HEK293 (cell line): ENCODE measurements around the gene PARD3B.

Source experiments
- CTCF ChIA-PET: fragments of 350-600 bp; formaldehyde crosslinking; extraction: SDS; loops from one replicate; lab custom pipeline; 2021; ENCODE audit warnings: antibody characterized with exemption; lab: Yijun Ruan, JAX
- POLR2A ChIA-PET: fragments of 300-600 bp; formaldehyde crosslinking; extraction: SDS; loops from one replicate; lab custom pipeline; 2020; ENCODE audit warnings: antibody characterized with exemption, inconsistent platforms; lab: Yijun Ruan, JAX
- H3K27ac ChIP-seq: fragments of 200-500 bp; sonication (Bioruptor generic); 2 replicates; pipeline ENCODE4 v1.5.1; 2014; ENCODE audit warnings: low read depth, low read length, control low read depth, inconsistent platforms; ENCODE audit errors: extremely low read depth
- H3K36me3 ChIP-seq, 2 experiments: fragments of 200-500 bp in 1 of 2; sonication (Bioruptor generic) in 1 of 2; 1 replicate in 1 of 2; 2 replicates in 1 of 2; pipeline ENCODE4 v1.5.1; 2014 to 2017; ENCODE audit warnings: inconsistent platforms in 2 of 2, low read length in 2 of 2; ENCODE audit not compliant: control insufficient read depth in 2 of 2, insufficient read depth in 1 of 2
- H3K4me1 ChIP-seq: fragments of 200-500 bp; sonication (Bioruptor generic); 2 replicates; pipeline ENCODE4 v1.5.1; 2014; ENCODE audit warnings: mild to moderate bottlenecking, low read length, inconsistent platforms; ENCODE audit not compliant: control insufficient read depth, insufficient read depth
- H3K4me3 ChIP-seq: 2 replicates; pipeline ENCODE4 v1.5.1; 2011; ENCODE audit warnings: low read depth, mild to moderate bottlenecking, control low read depth, low read length, moderate library complexity
- H3K9me3 ChIP-seq: fragments of 200-500 bp; sonication (Bioruptor generic); 2 replicates; pipeline ENCODE4 v1.5.1; 2014; ENCODE audit warnings: low read depth, low read length, inconsistent platforms; ENCODE audit not compliant: control insufficient read depth, insufficient read depth
- BCL11A ChIP-seq: fragments of 450-650 bp; formaldehyde crosslinking; IDR thresholded peaks from 2 replicates; pipeline ENCODE4 v1.5.1; 2016; ENCODE audit warnings: low read depth, missing biosample characterization, missing genetic modification characterization
- BCL11B ChIP-seq: fragments of 450-650 bp; formaldehyde crosslinking; IDR thresholded peaks from 2 replicates; pipeline ENCODE4 v1.5.1; 2016; ENCODE audit warnings: low read depth, missing biosample characterization, missing genetic modification characterization
- KLF16 ChIP-seq: fragments of 450-650 bp; formaldehyde crosslinking; IDR thresholded peaks from 2 replicates; pipeline ENCODE4 v1.5.1; 2017; ENCODE audit warnings: missing biosample characterization, missing genetic modification characterization
- OVOL3 ChIP-seq: fragments of 450-650 bp; formaldehyde crosslinking; IDR thresholded peaks from 2 replicates; pipeline ENCODE4 v1.5.1; 2016; ENCODE audit warnings: missing biosample characterization, missing genetic modification characterization
- ZNF140 ChIP-seq: fragments of 450-650 bp; formaldehyde crosslinking; IDR thresholded peaks from 2 replicates; pipeline ENCODE4 v1.5.1; 2016; ENCODE audit warnings: missing biosample characterization, missing genetic modification characterization
- ZNF169 ChIP-seq: fragments of 450-650 bp; formaldehyde crosslinking; IDR thresholded peaks from 2 replicates; pipeline ENCODE4 v1.5.1; 2016; ENCODE audit warnings: missing biosample characterization, missing genetic modification characterization
- ZNF24 ChIP-seq: fragments of 450-650 bp; formaldehyde crosslinking; IDR thresholded peaks from 2 replicates; pipeline ENCODE4 v1.5.1; 2016; ENCODE audit warnings: missing biosample characterization, missing genetic modification characterization
- ZNF302 ChIP-seq: fragments of 450-650 bp; formaldehyde crosslinking; IDR thresholded peaks from 2 replicates; pipeline ENCODE4 v1.5.1; 2016; ENCODE audit warnings: missing biosample characterization, missing genetic modification characterization, low read depth
- ZNF501 ChIP-seq: fragments of 450-650 bp; formaldehyde crosslinking; IDR thresholded peaks from 2 replicates; pipeline ENCODE4 v1.5.1; 2016; ENCODE audit warnings: missing biosample characterization, missing genetic modification characterization
- ZNF530 ChIP-seq: fragments of 450-650 bp; formaldehyde crosslinking; IDR thresholded peaks from 2 replicates; pipeline ENCODE4 v1.5.1; 2016; ENCODE audit warnings: low read depth, missing biosample characterization, missing genetic modification characterization
- ZNF707 ChIP-seq: fragments of 450-650 bp; formaldehyde crosslinking; IDR thresholded peaks from 2 replicates; pipeline ENCODE4 v1.5.1; 2016; ENCODE audit warnings: missing biosample characterization, missing genetic modification characterization
- ZNF747 ChIP-seq: fragments of 450-650 bp; formaldehyde crosslinking; IDR thresholded peaks from 2 replicates; pipeline ENCODE4 v1.5.1; 2016; ENCODE audit warnings: missing biosample characterization, missing genetic modification characterization
- TF ChIP-seq, protein P1 (sequence below): fragments of 450-650 bp; formaldehyde crosslinking; IDR thresholded peaks from 2 replicates; pipeline ENCODE4 v1.5.1; 2016; ENCODE audit warnings: missing biosample characterization, missing genetic modification characterization
- TF ChIP-seq, protein P2 (sequence below): fragments of 450-650 bp; formaldehyde crosslinking; IDR thresholded peaks from 2 replicates; pipeline ENCODE4 v1.5.1; 2016; ENCODE audit warnings: missing biosample characterization, missing genetic modification characterization
- TF ChIP-seq, protein P3 (sequence below): fragments of 450-650 bp; formaldehyde crosslinking; IDR thresholded peaks from 2 replicates; pipeline ENCODE4 v1.5.1; 2016; ENCODE audit warnings: missing biosample characterization, missing genetic modification characterization

Gene PARD3B

DNA sequence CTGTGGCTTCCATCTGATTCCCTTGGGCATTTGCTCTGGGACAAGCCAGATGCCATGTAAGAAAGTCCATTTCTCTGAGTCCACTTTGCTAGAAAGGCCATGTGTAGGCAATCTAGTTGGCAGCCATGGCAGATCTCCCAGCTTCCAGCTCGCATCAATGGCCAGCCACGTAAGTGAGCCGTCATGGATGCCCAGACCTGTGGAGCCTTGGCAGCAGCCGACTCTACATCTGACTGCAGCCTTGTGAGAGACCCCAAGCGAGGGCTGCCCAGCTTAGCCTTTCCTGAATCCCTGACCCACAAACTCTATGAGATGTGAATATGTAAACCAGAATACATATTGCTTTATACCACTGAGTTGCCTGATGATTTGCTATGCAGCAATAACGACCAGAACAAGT lies 533.5 kb downstream of the PARD3B start (continued):
- no peak for TF ChIP-seq ZNF747 (tag by site-specific recombination)
- TF ChIP-seq ZNF501 (tag by site-specific recombination) = no peak
- no peak for TF ChIP-seq BCL11A

DNA sequence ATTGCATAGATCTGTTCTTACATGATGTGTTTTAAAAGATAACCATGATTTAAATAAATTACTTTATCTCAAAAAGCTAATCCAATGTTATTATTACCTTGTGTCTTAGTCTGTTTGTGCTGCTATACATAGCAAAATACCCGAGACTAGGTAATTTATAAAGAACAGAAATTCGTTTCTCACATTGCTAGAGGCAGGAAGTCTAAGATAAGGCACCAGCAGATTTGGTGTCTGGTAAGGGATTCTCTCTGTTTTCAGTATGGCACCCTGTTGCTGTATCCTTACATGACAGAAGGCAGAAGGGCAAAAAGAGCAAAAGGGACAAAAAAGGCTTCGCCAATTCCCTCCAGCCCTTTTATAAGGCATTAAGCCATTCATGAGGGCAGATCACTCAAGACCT lies 533.9 kb downstream of the PARD3B start:
- Histone ChIP-seq H3K9me3 (no peaks in the 10 kb centered on the region), H3K36me3 (no peaks in the 10 kb centered on the region), H3K4me3 (no peak overlapping the region), H3K27ac (no peak overlapping the region)
- POLR2A ChIA-PET = no interaction called here
- TF ChIP-seq ZNF302 = no peak
- TF ChIP-seq, all 188 proteins: peak for 0
- 0 out of 2 replicates have a peak, but pooled peaks cover 5% of the 10 kb centered on the region for H3K4me1 ChIP-seq
- CTCF ChIA-PET = no interaction called here

DNA sequence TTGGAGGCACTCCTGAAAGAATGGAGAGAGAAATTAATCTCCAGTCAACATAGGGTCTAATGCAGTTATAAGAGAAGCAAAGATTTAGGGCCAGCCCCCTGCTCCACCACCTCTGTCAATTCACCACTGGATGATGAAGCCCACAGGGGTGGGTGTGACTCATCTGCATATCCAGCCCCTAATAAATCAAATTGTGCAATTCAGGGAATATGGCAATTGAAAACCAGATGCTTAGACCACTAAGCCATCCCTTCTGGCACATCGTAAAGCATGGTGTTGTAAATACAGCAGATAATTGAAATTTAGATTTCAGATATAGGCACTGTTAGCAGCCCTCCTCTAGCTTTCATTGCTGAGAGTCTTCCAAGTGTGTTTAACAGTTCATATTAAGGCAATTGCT lies 541.4 kb downstream of the PARD3B start:
- Histone ChIP-seq H3K4me3 (no peak overlapping the region), H3K4me1 (no peaks in the 10 kb centered on the region), H3K27ac (no peak overlapping the region), H3K36me3 (no peaks in the 10 kb centered on the region), H3K9me3 (no peaks in the 10 kb centered on the region)
- ChIA-PET POLR2A (no interaction called here), CTCF (no interaction called here)
- TF ChIP-seq OVOL3 (tag by site-specific recombination) (no peak), BCL11B (tag by site-specific recombination) (no peak), ZNF530 (tag by site-specific recombination) (no peak), ZNF707 (tag by site-specific recombination) (no peak), KLF16 (tag by site-specific recombination) (no peak), ZNF24 (tag by site-specific recombination) (no peak), ZNF140 (tag by site-specific recombination) (no peak), ZNF169 (no peak), ZNF501 (tag by site-specific recombination) (no peak)
- TF ChIP-seq, protein P1, sequence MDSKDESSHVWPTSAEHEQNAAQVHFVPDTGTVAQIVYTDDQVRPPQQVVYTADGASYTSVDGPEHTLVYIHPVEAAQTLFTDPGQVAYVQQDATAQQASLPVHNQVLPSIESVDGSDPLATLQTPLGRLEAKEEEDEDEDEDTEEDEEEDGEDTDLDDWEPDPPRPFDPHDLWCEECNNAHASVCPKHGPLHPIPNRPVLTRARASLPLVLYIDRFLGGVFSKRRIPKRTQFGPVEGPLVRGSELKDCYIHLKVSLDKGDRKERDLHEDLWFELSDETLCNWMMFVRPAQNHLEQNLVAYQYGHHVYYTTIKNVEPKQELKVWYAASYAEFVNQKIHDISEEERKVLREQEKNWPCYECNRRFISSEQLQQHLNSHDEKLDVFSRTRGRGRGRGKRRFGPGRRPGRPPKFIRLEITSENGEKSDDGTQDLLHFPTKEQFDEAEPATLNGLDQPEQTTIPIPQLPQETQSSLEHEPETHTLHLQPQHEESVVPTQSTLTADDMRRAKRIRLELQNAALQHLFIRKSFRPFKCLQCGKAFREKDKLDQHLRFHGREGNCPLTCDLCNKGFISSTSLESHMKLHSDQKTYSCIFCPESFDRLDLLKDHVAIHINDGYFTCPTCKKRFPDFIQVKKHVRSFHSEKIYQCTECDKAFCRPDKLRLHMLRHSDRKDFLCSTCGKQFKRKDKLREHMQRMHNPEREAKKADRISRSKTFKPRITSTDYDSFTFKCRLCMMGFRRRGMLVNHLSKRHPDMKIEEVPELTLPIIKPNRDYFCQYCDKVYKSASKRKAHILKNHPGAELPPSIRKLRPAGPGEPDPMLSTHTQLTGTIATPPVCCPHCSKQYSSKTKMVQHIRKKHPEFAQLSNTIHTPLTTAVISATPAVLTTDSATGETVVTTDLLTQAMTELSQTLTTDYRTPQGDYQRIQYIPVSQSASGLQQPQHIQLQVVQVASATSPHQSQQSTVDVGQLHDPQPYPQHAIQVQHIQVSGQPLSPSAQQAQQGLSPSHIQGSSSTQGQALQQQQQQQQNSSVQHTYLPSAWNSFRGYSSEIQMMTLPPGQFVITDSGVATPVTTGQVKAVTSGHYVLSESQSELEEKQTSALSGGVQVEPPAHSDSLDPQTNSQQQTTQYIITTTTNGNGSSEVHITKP (tag by site-specific recombination) = no peak
- TF ChIP-seq, protein P2, sequence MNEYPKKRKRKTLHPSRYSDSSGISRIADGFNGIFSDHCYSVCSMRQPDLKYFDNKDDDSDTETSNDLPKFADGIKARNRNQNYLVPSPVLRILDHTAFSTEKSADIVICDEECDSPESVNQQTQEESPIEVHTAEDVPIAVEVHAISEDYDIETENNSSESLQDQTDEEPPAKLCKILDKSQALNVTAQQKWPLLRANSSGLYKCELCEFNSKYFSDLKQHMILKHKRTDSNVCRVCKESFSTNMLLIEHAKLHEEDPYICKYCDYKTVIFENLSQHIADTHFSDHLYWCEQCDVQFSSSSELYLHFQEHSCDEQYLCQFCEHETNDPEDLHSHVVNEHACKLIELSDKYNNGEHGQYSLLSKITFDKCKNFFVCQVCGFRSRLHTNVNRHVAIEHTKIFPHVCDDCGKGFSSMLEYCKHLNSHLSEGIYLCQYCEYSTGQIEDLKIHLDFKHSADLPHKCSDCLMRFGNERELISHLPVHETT (tag by site-specific recombination) = no peak
- TF ChIP-seq, protein P3, sequence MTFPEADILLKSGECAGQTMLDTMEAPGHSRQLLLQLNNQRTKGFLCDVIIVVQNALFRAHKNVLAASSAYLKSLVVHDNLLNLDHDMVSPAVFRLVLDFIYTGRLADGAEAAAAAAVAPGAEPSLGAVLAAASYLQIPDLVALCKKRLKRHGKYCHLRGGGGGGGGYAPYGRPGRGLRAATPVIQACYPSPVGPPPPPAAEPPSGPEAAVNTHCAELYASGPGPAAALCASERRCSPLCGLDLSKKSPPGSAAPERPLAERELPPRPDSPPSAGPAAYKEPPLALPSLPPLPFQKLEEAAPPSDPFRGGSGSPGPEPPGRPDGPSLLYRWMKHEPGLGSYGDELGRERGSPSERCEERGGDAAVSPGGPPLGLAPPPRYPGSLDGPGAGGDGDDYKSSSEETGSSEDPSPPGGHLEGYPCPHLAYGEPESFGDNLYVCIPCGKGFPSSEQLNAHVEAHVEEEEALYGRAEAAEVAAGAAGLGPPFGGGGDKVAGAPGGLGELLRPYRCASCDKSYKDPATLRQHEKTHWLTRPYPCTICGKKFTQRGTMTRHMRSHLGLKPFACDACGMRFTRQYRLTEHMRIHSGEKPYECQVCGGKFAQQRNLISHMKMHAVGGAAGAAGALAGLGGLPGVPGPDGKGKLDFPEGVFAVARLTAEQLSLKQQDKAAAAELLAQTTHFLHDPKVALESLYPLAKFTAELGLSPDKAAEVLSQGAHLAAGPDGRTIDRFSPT = no peak
